Glutamatergic neuron (in vitro differentiated cells): Measurements from ENCODE around the gene AKR1B15. TPM values are rescaled to one million over a fixed set of nuclear protein-coding genes. Genes with fewer than 3 reads are reported as not detected.
"Not testable (repeated sequence)": the region's sequence is repeated elsewhere in the genome, so short reads cannot be mapped to it uniquely, and the experiment has no call there.

Source experiments
- DNase-seq: peaks from one replicate; pipeline ENCODE4 v3.0.0; 2022
- H3K27ac Mint-ChIP-seq: one replicate; pipeline ENCODE4 v1.8.0; 2020; ENCODE audit warnings: mild to moderate bottlenecking, mixed read lengths, inconsistent platforms; ENCODE audit not compliant: unreplicated experiment
- H3K27me3 Mint-ChIP-seq: one replicate; pipeline ENCODE4 v1.8.0; 2020; ENCODE audit warnings: mild to moderate bottlenecking, moderate library complexity, mixed read lengths, inconsistent platforms; ENCODE audit not compliant: unreplicated experiment
- H3K36me3 Mint-ChIP-seq: one replicate; pipeline ENCODE4 v1.8.0; 2020; ENCODE audit warnings: mild to moderate bottlenecking, mixed read lengths, inconsistent platforms; ENCODE audit not compliant: unreplicated experiment
- H3K4me1 Mint-ChIP-seq: one replicate; pipeline ENCODE4 v1.8.0; 2020; ENCODE audit warnings: mild to moderate bottlenecking, low read depth, mixed read lengths, inconsistent platforms; ENCODE audit not compliant: unreplicated experiment
- H3K4me3 Mint-ChIP-seq: one replicate; pipeline ENCODE4 v1.8.0; 2020; ENCODE audit warnings: mild to moderate bottlenecking, mixed read lengths, inconsistent platforms; ENCODE audit not compliant: unreplicated experiment
- H3K9me3 Mint-ChIP-seq: one replicate; pipeline ENCODE4 v1.8.0; 2020; ENCODE audit warnings: mild to moderate bottlenecking, moderate library complexity, mixed read lengths, inconsistent platforms; ENCODE audit not compliant: unreplicated experiment
- CTCF ChIP-seq: fragments of 200-600 bp; sonication (generic); IDR thresholded peaks from one replicate; pipeline ENCODE4 v1.5.0; 2021; ENCODE audit not compliant: partially characterized antibody, unreplicated experiment
- total RNA-seq: library from RNA; stranded (reverse); fragmentation: NEBNext Ultra II Directional; extraction: Animal tissue kit (Norgen Biotek cat#: 25700); gene quantifications from one replicate; pipeline ENCODE4 v1.2.1, GENCODE V29; 2021; ENCODE audit not compliant: unreplicated experiment

AKR1B15 gene
- total RNA-seq, 1 donor from 2014 or later = not detected

GRCh38 chr7:134533288-134533771 is 15.6 kb upstream of the AKR1B15 start:
- Mint-ChIP-seq H3K27me3 (peaks cover 5% of the 10 kb centered on the region), H3K4me1 (peaks cover 4% of the 10 kb centered on the region), H3K9me3 (peaks cover 1% of the 10 kb centered on the region), H3K27ac (no peak overlapping the region), H3K4me3 (no peak overlapping the region), H3K36me3 (no peaks in the 10 kb centered on the region)
- no peak for DNase-seq
- TF ChIP-seq CTCF = no peak

GRCh38 chr7:134534633-134535032 is 14.3 kb upstream of the AKR1B15 start:
- H3K4me3 Mint-ChIP-seq = no peak overlapping the region
- H3K36me3 Mint-ChIP-seq = no peaks in the 10 kb centered on the region
- H3K27me3 Mint-ChIP-seq = peaks cover 2% of the 10 kb centered on the region
- no peak for TF ChIP-seq CTCF
- H3K4me1 Mint-ChIP-seq = no peaks in the 10 kb centered on the region
- H3K9me3 Mint-ChIP-seq = no peaks in the 10 kb centered on the region
- H3K27ac Mint-ChIP-seq = no peak overlapping the region
- no peak for DNase-seq

- no peak overlapping the region for H3K4me3 Mint-ChIP-seq
- no peak for DNase-seq
- H3K4me1 Mint-ChIP-seq = no peaks in the 10 kb centered on the region
- H3K9me3 Mint-ChIP-seq = no peaks in the 10 kb centered on the region
- no peaks in the 10 kb centered on the region for H3K36me3 Mint-ChIP-seq
- TF ChIP-seq CTCF = no peak
- H3K27me3 Mint-ChIP-seq = no peaks in the 10 kb centered on the region
- H3K27ac Mint-ChIP-seq = no peak overlapping the region
Observed at GRCh38 chr7:134535272-134535918, 13.5 kb upstream of the AKR1B15 start.

GRCh38 chr7:134535919-134536299 is 13.0 kb upstream of the AKR1B15 start:
- Mint-ChIP-seq H3K27ac (no peak overlapping the region), H3K9me3 (no peaks in the 10 kb centered on the region), H3K36me3 (no peaks in the 10 kb centered on the region), H3K27me3 (no peaks in the 10 kb centered on the region), H3K4me1 (no peaks in the 10 kb centered on the region), H3K4me3 (no peak overlapping the region)
- DNase-seq = no peak
- no peak for TF ChIP-seq CTCF

- not testable (repeated sequence) for H3K27me3 Mint-ChIP-seq, H3K4me3 Mint-ChIP-seq, H3K4me1 Mint-ChIP-seq, H3K36me3 Mint-ChIP-seq, H3K27ac Mint-ChIP-seq, DNase-seq, H3K9me3 Mint-ChIP-seq
Observed at GRCh38 chr7:134536558-134536957, 12.4 kb upstream of the AKR1B15 start.

GRCh38 chr7:134537273-134537781 is 11.6 kb upstream of the AKR1B15 start:
- H3K4me1 Mint-ChIP-seq, H3K27me3 Mint-ChIP-seq, DNase-seq, H3K4me3 Mint-ChIP-seq, H3K9me3 Mint-ChIP-seq, H3K36me3 Mint-ChIP-seq, H3K27ac Mint-ChIP-seq: not testable (repeated sequence)
